Right atrium auricular region (tissue), 2 donors: ENCODE results near the gene RNF150. TPM values are rescaled to one million over a fixed set of nuclear protein-coding genes. Genes with fewer than 3 reads are reported as not detected.

Experiments
- DNase-seq: peaks from one replicate; pipeline ENCODE4 v3.0.0-alpha.2; 2019; ENCODE audit warnings: low spot score
- H3K27ac ChIP-seq, 2 donors: fragments of 200-600 bp; sonication (generic); 1 replicate in 1 of 2; 2 replicates in 1 of 2; pipeline ENCODE4 v1.5.1; 2016 to 2019
- H3K27me3 ChIP-seq, 2 donors: fragments of 200-600 bp; sonication (generic); one replicate each; pipeline versions ENCODE4 v1.5.1 to v1.6.0; 2017 to 2019
- H3K36me3 ChIP-seq: fragments of 200-600 bp; sonication (generic); one replicate; pipeline ENCODE4 v1.5.1; 2016
- H3K4me1 ChIP-seq, 2 donors: fragments of 200-600 bp; sonication (generic); one replicate each; pipeline versions ENCODE4 v1.5.1 to v1.6.0; 2017 to 2019
- H3K4me3 ChIP-seq, 2 donors: fragments of 200-600 bp; sonication (generic); 1 replicate in 1 of 2; 2 replicates in 1 of 2; pipeline ENCODE4 v1.5.1; 2017 to 2019; ENCODE audit warnings: mild to moderate bottlenecking in 1 of 2, moderate library complexity in 1 of 2
- H3K9me3 ChIP-seq, 2 donors: fragments of 200-600 bp; sonication (generic); one replicate each; pipeline ENCODE4 v1.5.1; 2019
- total RNA-seq, 2 donors: library from RNA; depleted of rRNA; stranded (reverse); fragments of >200 nt; gene quantifications; one replicate each; pipeline ENCODE4 v1.1.0, GENCODE V29; 2016
- TF ChIP-seq, protein P1 (sequence below), 2 donors: fragments of 200-600 bp; sonication (generic); IDR thresholded peaks; one replicate each; pipeline ENCODE4 v1.5.1; 2019; ENCODE audit warnings: antibody characterized with exemption in 2 of 2

The RNF150 gene
- total RNA-seq, 2 donors from 2014 or later = 26.2 to 34.2 TPM

DNA sequence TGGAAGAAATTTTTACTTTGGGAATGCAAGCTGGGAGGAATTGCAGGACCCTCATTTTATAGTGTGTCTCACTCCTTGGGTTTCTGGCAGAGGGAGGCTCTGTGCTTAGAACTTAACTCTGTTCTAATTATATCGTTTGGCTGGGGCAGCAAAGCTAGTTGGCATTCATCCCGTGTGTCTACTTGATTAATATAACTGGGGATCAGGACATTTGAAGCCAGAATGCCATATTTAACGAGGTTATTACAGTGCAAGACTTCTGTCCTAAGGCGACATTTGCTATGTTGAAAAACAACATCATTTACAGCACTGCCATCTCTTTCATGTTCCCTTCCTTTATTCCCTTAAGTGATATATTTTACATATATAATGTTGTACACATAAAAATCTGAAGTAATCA is 198.0 kb downstream of the RNF150 start:
- no peaks in the 10 kb centered on the region for H3K9me3 ChIP-seq
- no peak for DNase-seq
- peaks cover 0 to 26% of the 10 kb centered on the region in 2 donors for H3K4me1 ChIP-seq
- TF ChIP-seq, protein P1, sequence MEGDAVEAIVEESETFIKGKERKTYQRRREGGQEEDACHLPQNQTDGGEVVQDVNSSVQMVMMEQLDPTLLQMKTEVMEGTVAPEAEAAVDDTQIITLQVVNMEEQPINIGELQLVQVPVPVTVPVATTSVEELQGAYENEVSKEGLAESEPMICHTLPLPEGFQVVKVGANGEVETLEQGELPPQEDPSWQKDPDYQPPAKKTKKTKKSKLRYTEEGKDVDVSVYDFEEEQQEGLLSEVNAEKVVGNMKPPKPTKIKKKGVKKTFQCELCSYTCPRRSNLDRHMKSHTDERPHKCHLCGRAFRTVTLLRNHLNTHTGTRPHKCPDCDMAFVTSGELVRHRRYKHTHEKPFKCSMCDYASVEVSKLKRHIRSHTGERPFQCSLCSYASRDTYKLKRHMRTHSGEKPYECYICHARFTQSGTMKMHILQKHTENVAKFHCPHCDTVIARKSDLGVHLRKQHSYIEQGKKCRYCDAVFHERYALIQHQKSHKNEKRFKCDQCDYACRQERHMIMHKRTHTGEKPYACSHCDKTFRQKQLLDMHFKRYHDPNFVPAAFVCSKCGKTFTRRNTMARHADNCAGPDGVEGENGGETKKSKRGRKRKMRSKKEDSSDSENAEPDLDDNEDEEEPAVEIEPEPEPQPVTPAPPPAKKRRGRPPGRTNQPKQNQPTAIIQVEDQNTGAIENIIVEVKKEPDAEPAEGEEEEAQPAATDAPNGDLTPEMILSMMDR (IDR thresholded peaks at IDR 0.05) = no peak
- H3K36me3 ChIP-seq = no peaks in the 10 kb centered on the region
- H3K4me3 ChIP-seq = no peak overlapping the region
- no peaks in the 10 kb centered on the region for H3K27me3 ChIP-seq
- peak overlapping the region in 1 of 2 donors; percentile 61 for H3K27ac ChIP-seq

DNA sequence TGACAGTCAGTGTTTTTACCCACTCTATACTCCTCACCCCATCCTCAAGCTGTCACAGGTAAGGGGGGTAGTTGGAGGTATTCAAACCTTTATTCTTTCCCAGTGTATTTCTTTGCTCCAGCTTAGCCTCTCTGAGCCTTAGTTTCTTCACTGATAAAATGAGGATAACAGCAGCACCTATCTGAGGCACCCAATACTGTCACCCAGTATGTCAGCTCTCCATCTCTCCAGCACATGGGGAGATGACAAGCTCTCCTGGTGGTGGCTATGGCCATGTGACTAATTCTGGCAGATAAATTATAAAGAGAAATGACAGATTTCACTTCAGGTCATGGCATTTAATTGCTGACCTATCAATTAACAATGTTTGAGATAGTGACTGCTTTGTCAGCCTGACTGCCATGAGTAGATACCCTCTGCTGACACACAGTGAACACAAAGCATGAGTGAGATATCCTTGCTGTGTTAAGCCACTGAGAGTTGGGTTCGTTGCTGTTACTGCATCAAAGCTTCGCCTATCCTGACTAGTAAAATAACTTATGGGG is 200.7 kb downstream of the RNF150 start:
- TF ChIP-seq, protein P1 (IDR thresholded peaks at IDR 0.05) = no peak
- no peaks in the 10 kb centered on the region for H3K27me3 ChIP-seq
- H3K27ac ChIP-seq = no peak overlapping the region
- no peak for DNase-seq
- H3K36me3 ChIP-seq = no peaks in the 10 kb centered on the region
- H3K9me3 ChIP-seq = no peaks in the 10 kb centered on the region
- H3K4me1 ChIP-seq = peaks cover 0 to 19% of the 10 kb centered on the region in 2 donors
- no peak overlapping the region for H3K4me3 ChIP-seq

DNA sequence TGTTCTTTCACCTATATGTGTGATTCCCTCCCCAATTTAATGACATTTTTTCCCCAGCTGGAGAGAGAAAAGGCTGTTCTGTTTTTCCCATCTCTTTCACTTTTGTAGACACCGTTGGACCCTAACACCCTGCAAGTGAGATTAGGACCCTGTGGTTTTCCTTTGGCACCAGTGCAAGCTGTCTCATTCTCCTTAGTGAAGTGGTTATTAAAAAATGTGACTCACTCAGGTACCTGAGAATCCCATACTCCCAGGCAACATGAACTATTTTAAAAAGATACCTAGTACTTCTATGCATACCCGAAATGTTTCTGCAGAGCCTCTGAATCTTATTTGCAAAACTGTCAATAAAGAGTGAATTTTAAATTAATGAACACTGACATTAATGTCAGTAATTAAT is 201.4 kb downstream of the RNF150 start:
- Histone ChIP-seq H3K9me3 (no peaks in the 10 kb centered on the region), H3K4me1 (peaks cover 0 to 19% of the 10 kb centered on the region in 2 donors), H3K27me3 (no peaks in the 10 kb centered on the region), H3K27ac (no peak overlapping the region), H3K36me3 (no peaks in the 10 kb centered on the region), H3K4me3 (no peak overlapping the region)
- TF ChIP-seq, protein P1 (IDR thresholded peaks at IDR 0.05) = no peak
- DNase-seq = no peak

DNA sequence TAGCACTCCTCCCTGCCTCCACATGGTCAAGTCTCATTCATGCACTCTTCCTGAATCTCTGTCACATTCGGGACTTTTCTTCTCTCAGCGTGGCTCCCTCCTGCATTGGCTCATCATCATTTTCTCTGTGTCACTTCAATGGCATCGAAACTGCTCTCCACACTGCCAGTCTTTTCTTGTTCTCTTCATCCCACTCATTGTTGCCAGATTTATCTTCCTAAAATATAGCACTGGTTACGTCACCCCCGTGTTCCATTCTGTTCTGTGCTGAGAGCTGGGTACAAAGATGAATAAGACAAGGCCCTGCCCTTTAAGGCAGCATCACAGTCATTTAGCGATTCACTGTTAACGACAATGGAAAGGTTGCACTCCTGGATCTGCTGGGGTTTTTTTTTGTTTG is 202.7 kb downstream of the RNF150 start:
- TF ChIP-seq, protein P1 (IDR thresholded peaks at IDR 0.05) = no peak
- Histone ChIP-seq H3K4me1 (peaks cover 0 to 13% of the 10 kb centered on the region in 2 donors), H3K27me3 (no peaks in the 10 kb centered on the region), H3K4me3 (no peak overlapping the region), H3K27ac (no peak overlapping the region), H3K36me3 (no peaks in the 10 kb centered on the region), H3K9me3 (no peaks in the 10 kb centered on the region)
- no peak for DNase-seq

DNA sequence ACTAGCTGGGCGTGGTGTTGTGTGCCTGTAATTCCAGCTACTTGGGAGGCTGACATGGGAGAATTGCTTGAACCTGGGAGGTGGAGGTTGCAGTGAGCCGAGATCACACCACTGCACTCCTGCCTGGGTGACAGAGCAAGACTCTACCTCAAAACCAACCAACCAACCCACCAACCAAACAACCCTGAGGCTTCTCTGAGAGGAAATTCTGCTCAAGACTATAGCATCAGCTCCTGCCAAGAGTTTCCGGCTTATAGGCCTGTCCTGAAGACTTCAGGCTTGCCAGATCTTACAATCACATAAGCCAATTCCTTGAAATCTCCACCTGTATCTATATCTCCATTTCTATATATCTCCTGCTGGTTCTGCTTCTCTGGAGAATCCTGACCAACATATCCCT is 203.3 kb downstream of the RNF150 start:
- Histone ChIP-seq H3K36me3 (no peaks in the 10 kb centered on the region), H3K4me3 (no peak overlapping the region), H3K27ac (no peak overlapping the region), H3K4me1 (peaks cover 0 to 13% of the 10 kb centered on the region in 2 donors), H3K27me3 (no peaks in the 10 kb centered on the region), H3K9me3 (no peaks in the 10 kb centered on the region)
- TF ChIP-seq, protein P1 (IDR thresholded peaks at IDR 0.05) = no peak
- DNase-seq = no peak

DNA sequence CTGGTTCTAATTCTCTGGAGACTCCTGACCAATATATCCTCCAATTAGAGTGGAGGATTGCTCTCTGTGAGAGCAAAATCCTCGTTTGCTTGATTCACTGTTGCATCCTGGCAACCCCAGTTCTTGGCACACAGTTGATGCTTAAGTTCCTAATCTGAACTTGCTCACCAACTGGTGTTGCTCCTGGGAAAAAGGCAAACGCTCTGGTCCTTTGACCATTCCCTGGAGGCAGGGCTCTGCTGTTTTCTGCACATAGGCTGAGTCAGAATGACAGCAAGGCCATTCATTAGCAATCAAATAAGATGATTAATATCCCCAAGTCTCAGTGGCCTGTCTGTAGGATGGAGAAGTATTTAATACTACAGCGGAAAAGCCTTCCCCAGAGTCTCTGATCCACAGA is 204.4 kb downstream of the RNF150 start:
- Histone ChIP-seq H3K4me1 (peaks cover 0 to 6% of the 10 kb centered on the region in 2 donors), H3K27ac (no peak overlapping the region), H3K4me3 (no peak overlapping the region), H3K9me3 (no peaks in the 10 kb centered on the region), H3K27me3 (no peaks in the 10 kb centered on the region), H3K36me3 (no peaks in the 10 kb centered on the region)
- no peak for DNase-seq
- TF ChIP-seq, protein P1 (IDR thresholded peaks at IDR 0.05) = no peak
